Type B pancreatic cell (in vitro differentiated cells): ENCODE data around the gene ATP13A4. TPM values are rescaled to one million over a fixed set of nuclear protein-coding genes. Genes with fewer than 3 reads are reported as not detected.

Experiments
- DNase-seq: peaks from one replicate; pipeline ENCODE4 v3.0.0; 2021; ENCODE audit warnings: mixed read lengths; ENCODE audit not compliant: unreplicated experiment; ENCODE audit errors: extremely low spot score
- H3K27ac Mint-ChIP-seq: 2 replicates; pipeline ENCODE4 v1.8.0; 2021; ENCODE audit warnings: mild to moderate bottlenecking, mixed read lengths
- H3K27me3 Mint-ChIP-seq: 2 replicates; pipeline ENCODE4 v1.8.0; 2021; ENCODE audit warnings: mixed read lengths
- H3K36me3 Mint-ChIP-seq: 2 replicates; pipeline ENCODE4 v1.8.0; 2021; ENCODE audit warnings: mixed read lengths
- H3K4me1 Mint-ChIP-seq: one replicate; pipeline ENCODE4 v1.8.0; 2021; ENCODE audit warnings: mixed read lengths; ENCODE audit not compliant: unreplicated experiment
- H3K4me3 Mint-ChIP-seq: 2 replicates; pipeline ENCODE4 v1.8.0; 2021; ENCODE audit warnings: mild to moderate bottlenecking, mixed read lengths
- H3K9me3 Mint-ChIP-seq: 2 replicates; pipeline ENCODE4 v1.8.0; 2021; ENCODE audit warnings: mixed read lengths
- total RNA-seq: library from RNA; stranded (reverse); gene quantifications from 2 replicates; pipeline ENCODE4 v1.2.1, GENCODE V29; 2021; ENCODE audit warnings: low replicate concordance
- TF ChIP-seq, protein P1 (sequence below): fragments of 200-600 bp; sonication (generic); conservative IDR thresholded peaks from 2 replicates; pipeline ENCODE4 v1.5.0; 2021; ENCODE audit warnings: antibody characterized with exemption, mild to moderate bottlenecking

ATP13A4 gene
- total RNA-seq, 1 donor from 2014 or later: 10.2 TPM

DNA sequence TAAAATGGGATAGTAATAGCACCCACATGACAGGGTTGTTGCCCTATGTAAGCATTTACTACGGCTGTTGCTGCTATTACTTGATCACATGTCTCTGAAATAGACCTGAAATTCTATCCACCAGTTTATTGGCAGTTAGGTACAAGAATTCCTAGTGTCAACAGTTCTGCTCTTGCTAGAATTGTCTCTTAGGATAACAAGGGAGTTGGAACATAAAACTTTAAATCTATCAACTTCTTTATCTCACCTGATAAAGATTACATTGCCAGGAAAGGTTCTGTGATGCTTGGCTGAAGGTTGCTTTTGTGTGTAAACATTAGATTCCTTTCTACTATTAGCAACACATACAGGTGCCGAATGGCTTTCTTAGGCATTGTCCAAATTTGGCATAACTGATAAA is 38.7 kb downstream of the ATP13A4 start:
- Mint-ChIP-seq H3K27ac (no peak overlapping the region), H3K4me3 (no peak overlapping the region), H3K4me1 (no peaks in the 10 kb centered on the region), H3K36me3 (no peaks in the 10 kb centered on the region), H3K9me3 (peaks cover 2% of the 10 kb centered on the region), H3K27me3 (peaks cover 3% of the 10 kb centered on the region)
- DNase-seq: no peak
- TF ChIP-seq, protein P1, sequence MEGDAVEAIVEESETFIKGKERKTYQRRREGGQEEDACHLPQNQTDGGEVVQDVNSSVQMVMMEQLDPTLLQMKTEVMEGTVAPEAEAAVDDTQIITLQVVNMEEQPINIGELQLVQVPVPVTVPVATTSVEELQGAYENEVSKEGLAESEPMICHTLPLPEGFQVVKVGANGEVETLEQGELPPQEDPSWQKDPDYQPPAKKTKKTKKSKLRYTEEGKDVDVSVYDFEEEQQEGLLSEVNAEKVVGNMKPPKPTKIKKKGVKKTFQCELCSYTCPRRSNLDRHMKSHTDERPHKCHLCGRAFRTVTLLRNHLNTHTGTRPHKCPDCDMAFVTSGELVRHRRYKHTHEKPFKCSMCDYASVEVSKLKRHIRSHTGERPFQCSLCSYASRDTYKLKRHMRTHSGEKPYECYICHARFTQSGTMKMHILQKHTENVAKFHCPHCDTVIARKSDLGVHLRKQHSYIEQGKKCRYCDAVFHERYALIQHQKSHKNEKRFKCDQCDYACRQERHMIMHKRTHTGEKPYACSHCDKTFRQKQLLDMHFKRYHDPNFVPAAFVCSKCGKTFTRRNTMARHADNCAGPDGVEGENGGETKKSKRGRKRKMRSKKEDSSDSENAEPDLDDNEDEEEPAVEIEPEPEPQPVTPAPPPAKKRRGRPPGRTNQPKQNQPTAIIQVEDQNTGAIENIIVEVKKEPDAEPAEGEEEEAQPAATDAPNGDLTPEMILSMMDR: no peak

DNA sequence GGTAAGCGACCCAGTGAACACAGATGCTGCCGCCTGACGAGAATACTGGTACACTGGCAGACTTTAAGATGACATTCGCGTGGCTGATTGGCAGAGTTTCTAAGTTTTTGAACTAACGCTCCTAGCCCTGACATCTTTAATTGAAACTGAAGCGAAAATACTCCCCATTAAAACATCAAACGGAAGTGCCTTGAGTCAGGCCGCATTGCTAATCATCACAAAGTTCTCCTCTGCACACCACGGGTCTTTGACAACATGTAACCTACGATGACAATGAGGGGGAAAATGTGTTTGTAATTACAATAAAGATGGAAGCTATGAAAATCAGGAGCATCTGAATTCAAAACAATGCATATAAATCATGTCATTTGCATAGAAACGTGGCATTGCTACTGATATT is 44.5 kb downstream of the ATP13A4 start:
- no peaks in the 10 kb centered on the region for H3K36me3 Mint-ChIP-seq
- H3K27me3 Mint-ChIP-seq: no peaks in the 10 kb centered on the region
- no peak overlapping the region for H3K4me3 Mint-ChIP-seq

DNA sequence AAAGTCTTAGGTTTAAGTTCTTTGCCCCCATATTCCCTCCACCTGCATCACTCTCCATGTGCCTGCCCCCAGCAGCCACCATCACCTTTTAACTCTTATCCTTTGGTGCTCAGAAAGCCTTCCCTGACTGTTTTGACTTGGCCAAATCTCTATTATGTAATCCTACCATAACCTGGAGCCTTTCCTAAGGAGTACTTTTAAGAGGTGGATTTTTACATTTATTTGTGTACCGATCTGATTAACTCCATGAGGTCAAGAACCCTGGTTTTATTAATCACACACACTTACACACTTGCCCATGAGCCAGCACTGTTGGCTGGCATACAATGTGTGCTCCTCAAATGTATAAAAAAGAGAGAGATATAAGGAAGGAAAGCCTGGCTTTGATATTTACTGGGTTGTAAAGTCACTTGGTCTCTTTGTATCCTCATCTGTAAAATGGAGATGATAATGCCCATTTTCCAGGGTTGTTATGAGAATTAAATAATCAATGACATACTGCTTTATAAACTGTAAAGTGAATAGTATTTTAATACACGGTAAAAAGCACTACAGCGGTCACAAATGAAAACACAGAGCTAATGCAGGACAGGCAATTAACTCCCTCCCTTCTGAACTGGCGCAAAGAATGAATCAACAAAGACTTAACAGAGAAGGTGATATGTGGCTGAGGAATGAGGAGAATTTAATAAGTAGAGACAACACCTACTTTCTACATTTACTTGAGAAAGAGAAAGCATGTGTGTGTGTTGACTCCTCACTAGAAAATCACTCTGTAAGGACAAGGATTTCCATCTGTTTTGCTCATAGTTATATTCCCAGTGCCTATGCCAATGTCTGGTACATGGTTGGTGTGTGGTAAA is 45.4 kb downstream of the ATP13A4 start:
- Mint-ChIP-seq H3K4me3 (no peak overlapping the region), H3K36me3 (no peaks in the 10 kb centered on the region), H3K27ac (peak overlapping the region; percentile 34), H3K9me3 (no peaks in the 10 kb centered on the region), H3K4me1 (peaks cover 4% of the 10 kb centered on the region), H3K27me3 (no peaks in the 10 kb centered on the region)
- TF ChIP-seq, protein P1: no peak
- no peak for DNase-seq

More for the DNA sequence above, 44.5 kb downstream of the ATP13A4 start:
- peak overlapping the region; percentile 34 for H3K27ac Mint-ChIP-seq
- DNase-seq: no peak
- H3K9me3 Mint-ChIP-seq: no peaks in the 10 kb centered on the region
- TF ChIP-seq, protein P1: no peak
- peaks cover 4% of the 10 kb centered on the region for H3K4me1 Mint-ChIP-seq

DNA sequence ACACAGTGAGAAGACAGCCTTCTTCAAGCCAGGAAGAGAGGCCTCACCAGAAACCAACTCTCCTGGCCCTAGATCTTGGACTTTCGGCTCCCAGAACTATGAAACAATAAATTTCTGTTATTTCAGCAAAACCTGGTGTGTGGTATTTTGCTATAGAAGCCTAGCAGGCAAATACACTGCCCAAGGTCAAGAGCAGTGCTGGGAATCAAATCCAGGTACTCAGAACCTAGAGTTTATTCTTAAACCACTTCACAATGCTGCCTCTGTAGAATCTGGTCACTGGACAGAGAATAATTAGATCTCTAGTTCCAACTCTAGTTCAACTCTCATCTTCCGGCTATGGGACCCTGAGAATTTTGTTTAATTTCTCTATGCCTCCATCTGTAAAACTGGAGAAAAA is 46.6 kb downstream of the ATP13A4 start:
- Mint-ChIP-seq H3K27ac (no peak overlapping the region), H3K4me1 (peaks cover 4% of the 10 kb centered on the region), H3K27me3 (no peaks in the 10 kb centered on the region), H3K4me3 (no peak overlapping the region), H3K36me3 (no peaks in the 10 kb centered on the region), H3K9me3 (no peaks in the 10 kb centered on the region)
- DNase-seq: no peak
- TF ChIP-seq, protein P1: no peak

DNA sequence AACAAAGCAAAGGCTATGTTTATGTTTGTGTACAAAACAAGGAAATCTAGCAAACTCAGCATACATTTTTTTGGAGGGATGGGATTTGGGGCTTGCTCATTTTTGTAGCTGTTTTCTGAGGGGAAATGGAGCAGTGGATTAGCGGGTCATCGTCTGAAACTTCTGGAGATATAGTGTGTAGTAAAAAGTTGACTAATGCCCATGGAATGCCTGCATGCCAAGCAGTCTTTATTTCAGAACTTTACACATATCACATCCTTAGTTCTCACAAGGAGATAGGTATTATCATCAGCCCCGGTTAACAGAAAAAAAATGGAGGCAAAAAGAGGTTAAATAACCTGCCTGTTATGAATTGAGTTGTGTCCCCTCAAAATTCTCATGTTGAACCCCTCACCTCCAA is 47.1 kb downstream of the ATP13A4 start:
- peaks cover 4% of the 10 kb centered on the region for H3K4me1 Mint-ChIP-seq

More for the DNA sequence above, 47.1 kb downstream of the ATP13A4 start:
- Mint-ChIP-seq H3K9me3 (no peaks in the 10 kb centered on the region), H3K4me3 (no peak overlapping the region), H3K27ac (no peak overlapping the region), H3K36me3 (no peaks in the 10 kb centered on the region), H3K27me3 (no peaks in the 10 kb centered on the region)
- TF ChIP-seq, protein P1: no peak
- no peak for DNase-seq
